ENCODE results near the gene CFAP206.

- TF ChIP-seq ZBTB8A (tag by site-specific recombination; IDR thresholded peaks at IDR 0.05) (no peak), SETDB1 (IDR thresholded peaks at IDR 0.05; ENCODE audit: insufficient read length, low read length) (no peak), ZNF558 (tag by site-specific recombination; IDR thresholded peaks at IDR 0.05) (no peak), CTCF (tag by site-specific recombination; IDR thresholded peaks at IDR 0.05) (0 out of 2 replicates have a peak, but pooled peaks have one; percentile 54), ZNF664 (tag by site-specific recombination; IDR thresholded peaks at IDR 0.05) (0 out of 2 replicates have a peak, but pooled peaks have one; percentile 34), ZNF561 (tag by site-specific recombination; IDR thresholded peaks at IDR 0.05; ENCODE audit: borderline replicate concordance) (no peak), MYNN (tag by site-specific recombination; IDR thresholded peaks at IDR 0.05; ENCODE audit: borderline replicate concordance) (no peak), KLF17 (tag by site-specific recombination; IDR thresholded peaks at IDR 0.05) (no peak), ZNF404 (tag by site-specific recombination; IDR thresholded peaks at IDR 0.05) (no peak), ZNF16 (tag by site-specific recombination; IDR thresholded peaks at IDR 0.05; ENCODE audit: low read depth) (no peak), ZNF23 (tag by site-specific recombination; IDR thresholded peaks at IDR 0.05; ENCODE audit: borderline replicate concordance) (no peak), KLF9 (tag by site-specific recombination; IDR thresholded peaks at IDR 0.05; ENCODE audit: low read depth) (no peak), TCF7L2 (IDR thresholded peaks at IDR 0.05; ENCODE audit: borderline replicate concordance, low read depth, low read length) (no peak)
Measured at GRCh38 chr6:87393026-87393622, 14.6 kb upstream of the CFAP206 start.

Measured in HEK293 (cell line).